PC-3 (cell line): ENCODE results near the gene RNF167.

ENCODE experiments used
- CTCF ChIP-seq: fragments of 300-600 bp; sonication (generic); conservative IDR thresholded peaks from 2 replicates; pipeline ENCODE4 v1.5.1; 2017; ENCODE audit warnings: antibody characterized with exemption, low read depth, mild to moderate bottlenecking, low read length
- EZH2 ChIP-seq: fragments of 300-600 bp; sonication (generic); IDR thresholded peaks from one replicate; pipeline ENCODE4 v1.6.1; 2017; ENCODE audit warnings: antibody characterized with exemption, mild to moderate bottlenecking, low read length; ENCODE audit not compliant: unreplicated experiment

- TF ChIP-seq CTCF: no peak
- TF ChIP-seq EZH2: no peak
Observed at GRCh38 chr17:4974115-4974670, 34.1 kb downstream of the RNF167 start.
